K562 treated with DMSO at 1 percent for 24 hours (cell line): ENCODE data around the gene DEFB118. TPM values are rescaled to one million over a fixed set of nuclear protein-coding genes. Genes with fewer than 3 reads are reported as not detected.

ENCODE experiments used
- total RNA-seq: library from RNA; unstranded; fragments of 300-600 nt; gene quantifications from 2 replicates; pipeline ENCODE4 v1.2.3, GENCODE V29; 2022; ENCODE audit warnings: low read depth; ENCODE audit not compliant: insufficient read depth

DEFB118 gene, protein sequence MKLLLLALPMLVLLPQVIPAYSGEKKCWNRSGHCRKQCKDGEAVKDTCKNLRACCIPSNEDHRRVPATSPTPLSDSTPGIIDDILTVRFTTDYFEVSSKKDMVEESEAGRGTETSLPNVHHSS
- total RNA-seq, result not detected in 2 replicates

GRCh38 chr20:31368301-31368700, at the start of gene DEFB118:
DEFB118 (plus strand) TSS chr20:31368601; CDS start chr20:31368651, 50 bp downstream.

DNA sequence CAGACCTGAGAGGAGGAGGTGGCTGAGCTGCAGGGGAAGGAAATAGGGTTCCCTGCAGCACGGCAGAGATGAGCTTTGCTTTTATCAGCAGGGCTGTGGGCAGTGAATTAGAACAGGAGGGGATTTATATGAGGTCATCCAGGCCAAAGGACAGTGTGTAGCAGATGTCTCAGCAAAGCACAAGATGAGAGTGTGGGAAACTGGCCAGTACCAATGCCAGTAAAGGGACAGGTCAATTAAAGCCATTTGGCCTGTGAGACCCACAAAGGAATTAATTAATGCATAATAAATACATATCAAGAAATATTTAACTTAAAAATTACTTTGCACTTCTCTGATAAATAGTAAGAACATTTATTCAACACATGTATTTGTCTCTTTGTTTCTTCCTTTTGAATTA, 22.1 kb downstream of the DEFB118 start, which contains the start of gene DEFB119:
TSS of gene DEFB119 (minus strand) at position 101 of the 400 bp plus-strand sequence. CDS start 107 bp downstream, outside the sequence.

GRCh38 chr20:31406115-31406514, 37.7 kb downstream of the DEFB118 start, which contains the start of gene DEFB121:
DEFB121 (minus strand) TSS chr20:31406215; CDS start chr20:31406152, 63 bp downstream.

Other genes with a start within 250 kb of the DEFB118 start
- not detected in 2 replicates for gene DEFB115, start 110.9 kb upstream of the DEFB118 start, total RNA-seq
- not detected in 2 replicates for gene DEFB116, start 60.0 kb upstream of the DEFB118 start, total RNA-seq
- gene DEFB119, start 22.0 kb downstream of the DEFB118 start, total RNA-seq, result not detected in 2 replicates
- not detected in 2 replicates for gene DEFB121, start 37.6 kb downstream of the DEFB118 start, total RNA-seq
- gene DEFB123, start 72.0 kb downstream of the DEFB118 start, total RNA-seq, result not detected in 2 replicates
- gene DEFB124, start 106.5 kb downstream of the DEFB118 start, total RNA-seq, result not detected in 2 replicates
- not detected in 2 replicates for gene REM1, start 106.7 kb downstream of the DEFB118 start, total RNA-seq
- gene HM13, start 145.8 kb downstream of the DEFB118 start, total RNA-seq, result 138 and 143 TPM in 2 replicates
- gene ID1, start 236.7 kb downstream of the DEFB118 start, total RNA-seq, result 742 and 763 TPM in 2 replicates